Activated CD4-positive, alpha-beta T cell treated with anti-CD3 and anti-CD28 coated beads, Interleukin-2, Interleukin-6, amounts not matched to agents 100 ng/mL and 50 ng/mL, durations not matched to agents 16 hours and 8 hours (primary cell): Measurements from ENCODE around the gene TWNK.

Source experiments
- DNase-seq: peaks from one replicate; pipeline ENCODE4 v3.0.0-alpha.2; 2020

TWNK gene

DNA sequence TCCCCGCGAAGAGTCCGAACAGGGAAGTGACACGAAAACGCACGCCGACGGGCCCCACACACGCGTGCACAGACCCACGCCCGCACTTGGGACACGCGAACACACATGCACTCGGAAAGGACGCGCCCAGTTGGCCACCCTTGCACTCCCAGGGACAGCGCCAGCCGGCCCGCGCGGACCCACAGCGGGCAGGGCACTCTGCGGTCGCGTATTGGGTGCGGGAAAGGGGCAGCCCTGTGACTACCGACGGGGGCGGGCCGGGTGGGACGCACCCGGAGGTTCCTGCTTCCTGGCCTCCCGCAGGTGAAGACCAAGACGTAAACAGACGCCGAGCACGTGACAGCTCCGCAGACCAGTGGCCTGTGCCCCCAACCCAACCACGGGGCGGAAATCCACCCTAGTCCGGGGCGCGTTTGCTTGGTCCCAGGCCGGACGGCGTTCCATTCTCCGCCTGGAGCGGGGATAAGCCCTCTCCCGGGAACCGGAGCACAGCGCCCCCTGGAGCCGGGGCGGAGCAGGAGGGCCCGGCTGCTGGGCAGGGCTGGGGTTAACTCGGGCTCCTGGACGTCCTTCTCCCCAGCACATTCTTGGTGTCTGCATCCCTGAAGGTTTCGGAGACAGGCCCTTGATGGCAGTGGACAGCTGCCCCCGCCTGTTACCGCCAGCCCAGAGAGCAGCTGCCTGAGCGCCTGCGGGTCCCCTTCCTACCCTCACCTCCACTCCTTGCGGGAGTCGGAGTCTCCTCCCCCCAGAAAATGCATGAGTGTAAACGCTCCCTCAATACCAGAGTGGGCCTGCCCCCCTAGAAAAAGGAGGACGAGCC, 10.2 kb downstream of the TWNK start:
- peak; percentile 81 for DNase-seq

DNA sequence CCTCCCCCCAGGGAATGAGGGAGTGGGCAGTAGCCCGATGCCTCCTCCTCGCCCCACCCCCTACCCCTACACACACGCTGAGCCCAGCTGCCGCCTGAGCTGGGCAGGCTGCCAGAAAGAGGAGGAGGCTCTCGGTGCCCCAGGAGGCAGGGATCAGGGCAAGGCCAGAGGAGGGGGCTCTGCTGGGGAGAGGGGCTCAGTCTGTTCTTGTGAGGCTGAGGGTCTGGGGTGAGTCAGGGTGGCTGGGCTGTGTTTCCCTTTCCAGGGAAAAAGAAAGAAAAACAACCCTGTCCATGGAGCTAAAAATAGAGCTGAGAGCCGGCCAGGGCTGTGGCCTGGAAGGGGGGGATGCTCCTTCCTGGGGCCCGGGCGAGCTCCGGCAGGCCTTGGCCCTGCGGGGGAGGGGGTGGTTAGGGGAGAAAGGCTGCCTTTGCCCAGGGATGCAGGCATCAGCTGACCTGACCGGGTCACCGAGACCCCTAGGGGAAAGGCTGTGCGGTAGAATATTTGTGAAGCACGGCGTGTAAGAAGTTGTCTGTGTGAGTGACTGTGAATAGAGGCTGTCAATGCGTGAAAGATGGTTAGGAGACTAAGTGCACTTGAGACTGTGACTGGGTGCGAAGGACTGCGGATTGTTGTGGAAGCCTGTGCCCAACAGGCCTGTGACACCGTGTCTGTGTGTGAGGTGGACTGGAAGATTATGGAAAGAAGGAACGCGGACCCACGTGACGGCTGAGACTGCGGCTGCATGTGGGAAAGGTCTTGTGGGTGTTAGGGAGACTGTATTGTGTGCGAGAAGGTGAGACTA, 11.0 kb downstream of the TWNK start:
- peak; percentile 68 for DNase-seq

DNA sequence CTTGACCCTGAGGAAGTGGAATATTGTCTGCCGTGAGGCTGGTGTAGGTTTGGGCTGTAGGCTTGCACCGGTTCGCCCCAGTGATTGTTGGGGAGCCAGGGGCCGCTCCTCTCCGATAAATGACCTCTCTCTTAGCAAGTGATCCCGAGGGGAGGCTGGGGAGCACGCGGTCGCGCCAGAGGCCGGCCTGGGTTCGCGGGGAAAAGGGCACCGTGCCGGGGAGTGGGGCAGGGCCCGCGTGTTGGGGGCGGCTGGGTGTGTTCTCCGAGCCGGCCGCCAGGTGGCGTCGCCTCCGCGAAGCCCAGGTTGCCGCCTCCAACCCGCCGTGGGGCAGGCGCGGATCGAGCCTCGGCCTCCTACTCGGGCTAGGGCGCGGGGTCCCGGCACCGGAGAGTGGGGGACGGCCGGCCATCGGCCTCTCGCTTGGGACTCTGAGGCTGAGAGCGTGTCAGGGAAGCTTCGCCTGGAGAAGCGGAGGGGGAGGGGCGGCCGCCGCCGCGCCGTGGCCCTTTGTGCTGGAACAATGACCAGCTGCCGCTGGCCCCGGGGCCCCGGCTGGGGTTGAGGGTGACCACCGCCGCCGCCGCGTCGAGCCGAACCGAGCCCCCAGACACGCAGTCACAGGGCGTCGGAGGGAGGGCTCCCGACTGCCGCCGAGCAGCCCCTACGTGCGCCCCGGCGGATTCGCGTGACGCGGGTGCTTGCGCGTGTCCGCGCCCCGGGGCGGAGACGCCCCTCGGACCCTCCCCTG, 11.8 kb downstream of the TWNK start:
- peak; percentile 85 for DNase-seq

DNA sequence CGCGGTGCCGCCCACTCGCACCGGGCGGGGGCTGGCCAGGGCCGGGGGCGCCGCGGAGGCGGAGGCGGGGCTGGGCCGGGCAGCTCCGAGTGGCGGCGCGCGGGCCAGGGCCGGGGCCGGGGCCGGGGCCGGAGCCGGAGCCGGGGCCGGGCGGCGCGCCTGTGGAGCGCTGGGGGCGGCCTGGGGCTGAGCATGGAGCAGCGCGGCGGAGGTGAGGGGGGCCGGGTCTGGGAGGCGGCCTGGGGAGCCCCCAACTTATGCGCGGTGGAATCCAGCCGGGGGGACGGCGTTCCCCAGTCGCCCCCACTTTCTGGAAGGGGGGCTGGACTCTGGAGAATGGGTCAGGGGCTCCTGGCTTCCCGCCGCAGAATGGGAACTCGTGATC, 12.4 kb downstream of the TWNK start, which contains the start of gene LZTS2:
LZTS2 (plus strand) TSS at position 67 of the 385 bp plus-strand sequence. CDS start 2,731 bp downstream, outside the sequence.
- DNase-seq, result no peak

DNA sequence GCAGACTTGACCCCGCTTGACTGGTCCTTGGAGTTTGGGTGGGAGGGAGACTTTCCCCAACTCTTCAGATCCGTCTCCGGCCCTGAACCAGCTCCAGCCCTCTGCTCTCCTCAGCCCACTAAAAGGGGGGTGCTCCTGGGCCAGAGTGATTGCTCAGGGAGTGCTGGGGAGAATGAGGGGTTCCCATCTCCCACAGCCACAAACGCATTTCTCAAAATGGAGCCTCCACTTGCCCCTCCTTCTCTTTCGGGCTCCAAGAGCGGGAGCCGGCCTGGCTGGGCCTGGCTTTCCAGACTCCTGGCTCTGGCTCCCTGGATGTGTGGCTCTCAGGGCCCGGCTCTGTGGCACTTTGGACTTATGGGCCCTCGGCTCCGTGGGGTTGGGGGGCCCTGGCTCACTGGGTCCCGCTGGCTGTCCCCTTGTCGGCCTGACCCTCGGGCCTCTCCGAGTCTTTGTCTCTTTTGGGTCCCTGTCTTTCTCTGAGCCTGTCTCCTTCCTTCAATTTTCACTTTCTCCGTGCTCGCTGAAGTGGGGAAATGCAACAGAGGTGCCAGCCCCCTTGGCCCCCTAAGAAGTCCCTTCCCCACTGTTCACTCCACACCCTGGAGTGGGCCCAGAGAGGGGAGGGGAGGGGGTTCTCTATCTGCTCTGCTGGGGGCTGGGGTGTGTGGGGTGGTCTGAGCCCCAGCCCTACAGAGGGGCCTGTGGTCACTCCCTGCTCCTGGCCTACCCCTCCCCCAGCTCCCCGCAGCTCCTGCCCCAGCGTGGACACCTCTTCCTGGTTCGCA, 13.0 kb downstream of the TWNK start:
- no peak for DNase-seq

DNA sequence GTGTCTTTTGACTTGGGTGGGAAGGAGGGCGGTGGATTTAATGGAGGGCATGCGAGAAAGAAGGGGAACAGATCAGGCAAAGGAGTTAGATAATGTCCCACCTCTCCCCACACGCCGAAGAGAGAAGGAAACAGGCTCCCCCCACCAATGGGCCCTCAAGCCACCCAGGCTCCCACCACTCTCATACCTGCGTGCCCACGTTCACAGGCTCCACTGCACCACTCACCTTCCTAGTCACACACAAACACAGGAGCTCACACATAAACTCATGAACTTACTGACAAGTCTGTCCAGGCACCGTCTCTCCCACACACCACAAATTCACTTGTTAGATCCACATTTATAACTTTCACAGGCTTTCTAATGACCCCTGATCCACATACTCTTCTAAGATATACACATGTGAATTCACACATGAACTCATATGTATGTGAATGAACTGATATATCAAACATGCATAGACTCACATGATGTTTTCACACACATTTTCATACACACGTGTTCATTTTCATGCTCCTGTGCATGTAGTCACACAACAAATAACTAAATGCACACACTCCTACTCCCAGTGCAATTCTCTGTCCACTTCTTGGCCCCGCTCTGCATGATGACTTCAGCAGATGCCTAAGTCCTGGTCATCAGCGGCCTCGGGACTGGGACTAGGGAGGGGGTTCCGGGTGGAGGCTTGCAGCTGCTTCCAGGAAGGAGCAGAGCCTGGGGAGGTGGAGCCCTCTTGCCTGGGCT, 13.7 kb downstream of the TWNK start:
- no peak for DNase-seq

DNA sequence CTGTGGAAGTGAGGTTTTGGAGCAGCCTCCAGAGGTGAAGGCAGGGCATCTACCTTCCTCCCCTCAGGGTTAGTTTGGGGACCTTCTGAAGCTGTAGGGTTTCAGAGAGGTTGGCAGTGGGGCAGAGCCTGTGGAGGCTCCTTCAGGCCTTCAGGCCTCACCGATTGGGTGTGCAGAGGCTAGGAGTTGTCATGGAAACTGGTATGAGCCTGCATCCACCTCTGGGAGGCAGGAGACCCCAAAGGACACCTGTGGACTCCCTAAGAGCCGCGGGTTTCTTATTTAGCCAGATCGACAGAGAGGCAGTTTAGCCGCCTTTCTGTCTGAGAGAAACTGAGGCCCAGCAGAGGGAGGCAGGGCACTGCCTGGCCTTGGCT, 14.3 kb downstream of the TWNK start:
- DNase-seq, result no peak

DNA sequence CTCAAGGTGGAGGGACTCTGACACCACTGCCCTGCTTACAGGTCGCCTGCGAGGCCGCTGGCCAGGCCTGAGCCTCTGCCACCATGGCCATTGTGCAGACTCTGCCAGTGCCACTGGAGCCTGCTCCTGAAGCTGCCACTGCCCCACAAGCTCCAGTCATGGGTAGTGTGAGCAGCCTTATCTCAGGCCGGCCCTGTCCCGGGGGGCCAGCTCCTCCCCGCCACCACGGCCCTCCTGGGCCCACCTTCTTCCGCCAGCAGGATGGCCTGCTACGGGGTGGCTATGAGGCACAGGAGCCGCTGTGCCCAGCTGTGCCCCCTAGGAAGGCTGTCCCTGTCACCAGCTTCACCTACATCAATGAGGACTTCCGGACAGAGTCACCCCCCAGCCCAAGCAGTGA, 15.1 kb downstream of the TWNK start:
- no peak for DNase-seq

DNA sequence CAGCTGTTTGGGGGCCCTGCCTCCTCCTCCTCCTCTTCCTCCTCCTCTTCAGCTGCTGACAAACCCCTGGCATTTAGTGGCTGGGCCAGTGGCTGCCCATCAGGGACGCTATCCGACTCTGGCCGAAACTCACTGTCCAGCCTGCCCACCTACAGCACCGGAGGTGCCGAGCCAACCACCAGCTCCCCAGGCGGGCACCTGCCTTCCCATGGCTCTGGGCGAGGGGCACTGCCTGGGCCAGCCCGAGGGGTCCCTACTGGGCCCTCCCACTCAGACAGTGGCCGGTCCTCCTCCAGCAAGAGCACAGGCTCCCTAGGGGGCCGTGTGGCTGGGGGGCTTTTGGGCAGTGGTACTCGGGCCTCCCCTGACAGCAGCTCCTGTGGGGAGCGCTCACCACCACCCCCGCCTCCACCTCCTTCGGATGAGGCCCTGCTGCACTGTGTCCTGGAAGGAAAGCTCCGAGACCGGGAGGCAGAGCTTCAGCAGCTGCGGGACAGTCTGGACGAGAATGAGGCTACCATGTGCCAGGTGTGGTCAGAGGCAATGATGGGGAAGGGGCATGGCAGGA, 16.4 kb downstream of the TWNK start:
- no peak for DNase-seq

DNA sequence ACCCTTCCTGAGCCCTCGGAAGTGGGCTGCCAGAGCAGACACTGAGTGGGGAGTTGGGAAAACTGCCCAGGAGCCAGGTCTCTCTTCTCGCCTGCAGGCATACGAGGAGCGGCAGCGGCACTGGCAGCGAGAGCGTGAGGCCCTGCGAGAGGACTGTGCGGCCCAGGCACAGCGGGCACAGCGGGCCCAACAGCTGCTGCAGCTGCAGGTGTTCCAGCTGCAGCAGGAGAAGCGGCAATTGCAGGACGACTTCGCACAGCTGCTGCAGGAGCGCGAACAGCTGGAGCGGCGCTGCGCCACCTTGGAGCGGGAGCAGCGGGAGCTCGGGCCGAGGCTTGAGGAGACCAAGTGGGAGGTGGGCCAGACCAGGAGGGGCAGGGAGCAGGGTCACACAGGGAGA, 18.0 kb downstream of the TWNK start:
- DNase-seq, result no peak

DNA sequence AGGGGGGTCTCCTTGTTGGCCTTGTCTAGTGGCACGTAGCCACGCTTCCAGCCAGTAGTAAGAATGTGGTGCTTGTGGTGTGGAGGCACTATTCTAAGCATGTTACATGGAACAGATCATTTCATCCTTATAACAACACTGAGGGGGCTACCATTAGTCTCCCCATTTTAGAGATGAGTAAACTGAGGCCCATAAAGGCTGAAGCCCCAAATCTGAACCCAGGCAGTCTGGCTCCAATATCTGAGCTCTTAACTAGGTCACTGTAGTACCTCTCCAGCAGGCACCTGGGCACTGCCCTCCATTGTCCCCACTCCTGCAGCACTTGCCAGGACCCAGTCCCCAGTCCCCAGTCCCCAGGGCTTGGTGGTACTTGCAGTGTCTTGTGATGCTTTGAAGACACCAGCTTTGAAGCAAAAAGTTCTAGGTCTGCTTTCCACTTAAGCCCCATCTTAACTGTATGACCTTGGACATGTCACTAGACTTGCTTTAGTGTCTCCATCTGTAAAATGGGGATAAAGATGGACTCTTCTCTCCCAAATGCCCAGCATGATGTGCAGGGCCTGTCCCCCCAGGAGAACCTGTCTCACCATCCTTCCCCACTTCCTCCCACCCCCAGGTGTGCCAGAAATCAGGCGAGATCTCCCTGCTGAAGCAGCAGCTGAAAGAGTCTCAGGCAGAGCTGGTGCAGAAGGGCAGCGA, 18.7 kb downstream of the TWNK start:
- no peak for DNase-seq

DNA sequence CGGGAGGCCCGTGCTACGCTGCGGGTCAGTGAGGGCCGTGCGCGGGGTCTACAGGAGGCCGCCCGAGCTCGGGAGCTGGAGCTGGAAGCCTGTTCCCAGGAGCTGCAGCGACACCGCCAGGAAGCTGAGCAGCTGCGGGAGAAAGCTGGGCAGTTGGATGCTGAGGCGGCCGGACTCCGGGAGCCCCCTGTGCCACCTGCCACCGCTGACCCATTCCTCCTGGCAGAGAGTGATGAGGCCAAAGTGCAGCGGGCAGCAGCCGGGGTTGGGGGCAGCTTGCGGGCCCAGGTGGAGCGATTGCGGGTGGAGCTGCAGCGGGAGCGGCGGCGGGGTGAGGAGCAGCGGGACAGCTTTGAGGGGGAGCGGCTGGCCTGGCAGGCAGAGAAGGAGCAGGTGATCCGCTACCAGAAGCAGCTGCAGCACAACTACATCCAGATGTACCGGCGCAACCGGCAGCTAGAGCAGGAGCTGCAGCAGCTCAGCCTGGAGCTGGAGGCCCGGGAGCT, 19.3 kb downstream of the TWNK start:
- no peak for DNase-seq

DNA sequence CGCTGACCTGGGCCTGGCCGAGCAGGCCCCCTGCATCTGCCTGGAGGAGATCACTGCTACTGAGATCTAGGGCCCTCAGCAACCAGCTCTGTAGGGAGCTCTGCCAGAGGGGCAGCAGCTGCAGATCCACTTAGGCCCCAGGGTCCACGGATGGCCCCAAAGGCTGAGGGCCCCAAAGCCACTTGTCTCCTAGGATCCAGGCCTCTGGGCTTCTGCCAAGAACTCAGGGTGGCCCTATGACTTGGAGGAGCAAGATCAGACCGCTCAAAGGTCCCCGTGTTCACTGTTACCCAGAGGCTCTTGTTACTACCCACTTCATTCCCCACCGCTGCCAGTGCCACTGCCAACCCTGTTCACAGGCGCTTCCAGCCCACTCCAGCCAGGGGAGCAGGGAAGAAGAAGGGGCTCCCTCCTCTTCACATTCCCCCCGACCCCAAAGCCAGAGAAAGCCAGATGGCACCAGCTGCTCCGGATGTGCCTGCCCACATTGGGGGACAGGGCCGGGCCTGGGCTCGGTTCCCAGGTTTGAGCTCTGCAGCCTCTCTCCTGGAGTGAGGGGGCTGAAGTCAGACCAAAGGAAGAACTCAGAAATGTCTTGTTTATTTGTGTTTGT, 19.9 kb downstream of the TWNK start:
- DNase-seq, result no peak

DNA sequence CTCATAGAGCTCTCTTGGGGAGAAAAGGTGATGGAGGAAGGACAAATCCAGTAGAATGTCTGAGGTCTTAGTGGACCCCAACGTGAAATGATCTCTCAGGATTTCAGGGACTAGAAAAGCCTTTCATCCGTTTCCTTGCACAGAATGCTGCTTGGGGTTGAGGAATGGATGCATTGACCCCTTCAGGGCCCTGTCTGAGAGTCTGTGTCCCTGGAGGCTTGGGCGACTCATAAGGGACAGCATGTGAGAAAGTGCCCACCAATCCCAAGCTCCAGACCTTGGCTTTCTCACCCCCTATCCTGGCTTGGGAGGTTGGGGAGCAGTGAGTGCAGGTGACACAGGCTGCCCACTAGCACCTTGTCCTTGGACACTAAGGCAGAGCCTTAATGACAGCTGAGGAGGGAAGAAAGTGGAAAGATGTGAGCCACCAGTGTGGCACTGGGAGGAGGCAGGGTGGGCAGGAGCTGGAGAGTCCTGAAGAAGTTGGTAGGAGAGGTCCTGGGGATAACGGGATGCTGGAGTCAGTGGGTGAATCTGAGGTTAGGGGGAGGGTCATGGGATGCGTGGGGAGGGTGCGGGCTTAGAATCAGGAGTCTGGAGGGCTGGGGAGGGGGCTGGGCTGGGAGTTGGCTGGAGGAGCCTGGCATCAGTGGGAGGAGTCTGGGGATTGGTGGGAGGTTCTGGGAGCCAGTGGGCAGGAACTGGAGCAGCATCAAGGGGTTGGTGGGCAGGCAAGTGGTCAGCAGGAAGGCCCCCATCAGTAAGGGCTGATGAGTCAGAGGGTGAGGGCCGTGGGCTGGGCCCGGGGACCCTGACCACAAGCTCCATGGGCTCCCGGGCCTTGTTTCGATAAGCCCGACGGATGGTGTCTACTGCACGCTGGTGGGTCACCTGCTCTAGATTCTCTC, 20.8 kb downstream of the TWNK start:
- no peak for DNase-seq

DNA sequence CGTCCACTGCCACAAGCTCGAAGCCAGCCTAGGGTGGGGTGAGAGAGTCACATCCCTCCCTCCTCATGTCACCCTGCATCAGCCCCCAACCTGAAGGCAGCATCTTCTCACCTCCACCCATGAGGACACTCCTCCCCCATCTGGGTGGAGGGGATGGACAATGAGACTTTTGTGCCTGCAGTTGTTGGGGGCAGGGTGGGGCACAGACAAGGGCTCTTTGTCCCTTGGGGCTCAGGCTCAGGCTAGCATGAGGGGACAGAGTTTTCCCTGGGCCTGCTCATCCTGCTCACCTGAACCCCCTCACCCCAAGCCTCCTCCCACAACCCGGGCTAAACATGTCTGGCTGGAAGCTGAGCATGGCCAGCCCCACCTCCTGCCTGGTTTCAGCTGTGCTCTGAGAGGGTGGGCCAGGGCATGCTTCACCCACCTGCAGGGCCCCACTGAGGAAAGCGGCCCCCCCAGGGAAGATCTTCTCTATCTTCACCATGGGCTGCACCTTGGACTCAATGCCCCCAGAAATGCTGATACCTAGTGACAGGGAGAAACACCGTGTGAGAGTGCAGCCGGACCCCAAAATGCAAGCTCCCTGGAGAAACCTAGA, 21.6 kb downstream of the TWNK start:
- DNase-seq, result no peak

DNA sequence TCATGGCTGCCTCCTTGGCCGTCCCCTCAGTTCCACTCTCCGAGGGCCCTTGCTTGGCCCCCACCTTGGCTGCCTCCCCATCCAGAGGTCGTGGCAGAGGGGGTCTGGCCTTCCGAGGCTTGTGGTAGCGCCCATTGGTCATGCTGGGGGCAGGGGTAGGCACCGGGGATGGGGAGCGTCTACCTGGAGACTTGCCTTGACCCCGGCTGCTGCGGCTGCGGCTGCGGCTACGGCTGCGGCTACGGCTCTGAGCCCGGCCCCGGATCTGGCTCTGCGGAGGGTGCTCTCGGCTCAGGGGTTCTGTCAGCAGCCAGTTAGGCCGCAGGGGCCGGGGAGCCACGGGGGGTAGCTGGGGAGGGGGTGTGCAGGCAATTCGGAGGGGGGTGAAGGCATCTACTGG, 23.0 kb downstream of the TWNK start:
- DNase-seq, result no peak

DNA sequence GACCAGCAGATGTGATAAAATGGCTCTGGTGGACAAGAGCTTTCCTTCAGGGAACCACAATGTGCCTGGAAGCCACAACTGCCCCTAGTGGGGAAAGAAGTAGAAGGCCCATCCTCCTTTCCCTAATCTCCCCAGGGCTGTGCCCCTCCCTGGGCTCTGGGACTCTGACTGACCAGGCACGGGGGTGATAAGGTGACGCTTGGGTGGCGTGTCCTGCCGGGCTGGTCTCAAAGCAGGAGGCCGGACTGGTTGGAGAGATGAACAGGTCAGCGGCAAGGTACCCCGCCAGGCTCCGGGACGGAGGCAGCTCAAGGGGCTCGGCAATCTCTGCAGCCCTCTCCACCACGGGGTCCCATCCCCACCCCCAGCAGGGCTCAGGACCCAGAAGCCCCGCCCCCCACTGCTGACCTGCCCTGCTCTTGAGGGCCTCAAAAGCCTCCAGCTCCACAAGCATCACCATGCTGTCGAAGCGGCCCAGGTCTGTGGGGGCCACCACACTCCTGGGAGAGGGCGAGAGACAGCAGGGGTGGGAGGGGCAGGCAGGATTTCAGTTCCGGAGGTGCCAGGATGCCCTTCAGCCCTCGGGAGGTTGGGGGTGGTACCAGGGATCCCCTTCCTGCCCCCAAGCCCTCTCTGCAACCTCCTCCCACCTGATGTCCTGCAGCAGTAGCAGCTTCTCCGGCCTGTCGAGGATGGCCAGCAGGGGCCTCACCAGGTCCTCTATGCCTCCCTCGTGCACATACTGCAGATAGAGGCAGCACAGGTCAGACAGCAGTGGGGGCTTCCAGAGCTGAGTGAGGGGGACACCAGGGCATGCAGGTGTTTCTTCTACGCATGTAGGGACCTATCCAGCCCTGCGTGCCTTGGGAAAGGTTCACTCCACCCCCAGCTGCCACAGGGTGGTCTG, 24.4 kb downstream of the TWNK start:
- no peak for DNase-seq
